Left hindlimb (tissue), 1 donor: ENCODE results near the gene PDGFRB.
A peak's percentile ranks its signal among the peaks of the same experiment; 100 is the strongest.

Source experiments
- DNase-seq: peaks from one replicate; pipeline ENCODE4 v3.0.0-alpha.2; 2018

The PDGFRB gene

GRCh38 chr5:150112201-150113046 lies 43.2 kb downstream of the PDGFRB start:
- no peak for DNase-seq

GRCh38 chr5:150111122-150111521 lies 44.5 kb downstream of the PDGFRB start:
- DNase-seq, result no peak

GRCh38 chr5:150109921-150110320 lies 45.7 kb downstream of the PDGFRB start:
- no peak for DNase-seq

- no peak for DNase-seq
Observed at GRCh38 chr5:150108711-150109514, 46.7 kb downstream of the PDGFRB start.

GRCh38 chr5:150107909-150108447 lies 47.7 kb downstream of the PDGFRB start:
- DNase-seq, result no peak

GRCh38 chr5:150106674-150107426 lies 48.8 kb downstream of the PDGFRB start:
- DNase-seq, result no peak

- DNase-seq, result no peak
Observed at GRCh38 chr5:150105928-150106615, 49.6 kb downstream of the PDGFRB start.

- DNase-seq, result no peak
Observed at GRCh38 chr5:150104550-150104870, 51.1 kb downstream of the PDGFRB start.

- no peak for DNase-seq
Observed at GRCh38 chr5:150103678-150104549, 51.7 kb downstream of the PDGFRB start.

GRCh38 chr5:150101023-150101422 lies 54.6 kb downstream of the PDGFRB start:
- no peak for DNase-seq

- no peak for DNase-seq
Observed at GRCh38 chr5:150097152-150097551, 58.5 kb downstream of the PDGFRB start.

- DNase-seq, result no peak
Observed at GRCh38 chr5:150092159-150092787, 63.4 kb downstream of the PDGFRB start.

- no peak for DNase-seq
Observed at GRCh38 chr5:150085950-150086715, 69.5 kb downstream of the PDGFRB start, which contains the start of gene CSF1R. Gene CSF1R, minus strand, starts transcription at chr5:150086554. Its CDS starts 127 bp downstream, at chr5:150086427.

GRCh38 chr5:150085191-150085912 lies 70.3 kb downstream of the PDGFRB start:
- DNase-seq, result no peak

GRCh38 chr5:150084754-150085153 lies 70.9 kb downstream of the PDGFRB start:
- peak; percentile 14 for DNase-seq

- DNase-seq, result peak; percentile 19
Observed at GRCh38 chr5:150082889-150083288, 72.8 kb downstream of the PDGFRB start.

GRCh38 chr5:150082374-150082773 lies 73.3 kb downstream of the PDGFRB start:
- no peak for DNase-seq

- peak; percentile 79 for DNase-seq
Observed at GRCh38 chr5:150081541-150082283, 73.9 kb downstream of the PDGFRB start.
